Brain microvascular endothelial cell (primary cell): ENCODE data around the gene ATP2A2.

Source experiments
- DNase-seq: peaks from one replicate; pipeline ENCODE4 v3.0.0-alpha.2; 2020
- H3K27ac ChIP-seq: fragments of 250-450 bp; sonication (Bioruptor Pico); 2 replicates; pipeline ENCODE4 v1.5.1; 2020; ENCODE audit warnings: mild to moderate bottlenecking, moderate library complexity
- H3K27me3 ChIP-seq: fragments of 250-450 bp; sonication (Bioruptor Pico); replicated peaks from 2 replicates; pipeline ENCODE4 v1.5.1; 2020; ENCODE audit warnings: mild to moderate bottlenecking
- H3K36me3 ChIP-seq: fragments of 250-450 bp; sonication (Bioruptor Pico); replicated peaks from 2 replicates; pipeline ENCODE4 v1.5.1; 2020; ENCODE audit warnings: mild to moderate bottlenecking
- H3K4me3 ChIP-seq: 2 replicates; pipeline ENCODE4 v1.5.1; 2011; ENCODE audit warnings: low read depth, mild to moderate bottlenecking, control low read depth, low read length, moderate library complexity
- in situ Hi-C: cut with HindIII; loops from 2 replicates; pipeline ENCODE4 v1.10.0; 2017; ENCODE audit warnings: low sequenced_read_pairs, low pct_ligation_motif_present
- TF ChIP-seq, protein P1 (sequence below): IDR thresholded peaks from 2 replicates; pipeline ENCODE4 v1.5.1; 2011; ENCODE audit warnings: low read depth, mild to moderate bottlenecking, moderate library complexity, low read length, control low read depth, inconsistent platforms; ENCODE audit errors: missing control alignments

The ATP2A2 gene

GRCh38 chr12:110329710-110330109 lies 48.7 kb downstream of the ATP2A2 start:
- TF ChIP-seq, protein P1, sequence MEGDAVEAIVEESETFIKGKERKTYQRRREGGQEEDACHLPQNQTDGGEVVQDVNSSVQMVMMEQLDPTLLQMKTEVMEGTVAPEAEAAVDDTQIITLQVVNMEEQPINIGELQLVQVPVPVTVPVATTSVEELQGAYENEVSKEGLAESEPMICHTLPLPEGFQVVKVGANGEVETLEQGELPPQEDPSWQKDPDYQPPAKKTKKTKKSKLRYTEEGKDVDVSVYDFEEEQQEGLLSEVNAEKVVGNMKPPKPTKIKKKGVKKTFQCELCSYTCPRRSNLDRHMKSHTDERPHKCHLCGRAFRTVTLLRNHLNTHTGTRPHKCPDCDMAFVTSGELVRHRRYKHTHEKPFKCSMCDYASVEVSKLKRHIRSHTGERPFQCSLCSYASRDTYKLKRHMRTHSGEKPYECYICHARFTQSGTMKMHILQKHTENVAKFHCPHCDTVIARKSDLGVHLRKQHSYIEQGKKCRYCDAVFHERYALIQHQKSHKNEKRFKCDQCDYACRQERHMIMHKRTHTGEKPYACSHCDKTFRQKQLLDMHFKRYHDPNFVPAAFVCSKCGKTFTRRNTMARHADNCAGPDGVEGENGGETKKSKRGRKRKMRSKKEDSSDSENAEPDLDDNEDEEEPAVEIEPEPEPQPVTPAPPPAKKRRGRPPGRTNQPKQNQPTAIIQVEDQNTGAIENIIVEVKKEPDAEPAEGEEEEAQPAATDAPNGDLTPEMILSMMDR, result no peak

GRCh38 chr12:110330124-110330523 lies 49.1 kb downstream of the ATP2A2 start:
- TF ChIP-seq, protein P1, result no peak
- Histone ChIP-seq H3K27ac (no peak overlapping the region), H3K36me3 (peaks cover 88% of the 10 kb centered on the region), H3K4me3 (no peak overlapping the region), H3K27me3 (no peaks in the 10 kb centered on the region)
- no peak for DNase-seq
- in situ Hi-C loops, result loop anchor here (5.0 kb wide), 1 partner anchor 43 kb away; no protein-coding TSS in a partner anchor

More at GRCh38 chr12:110329710-110330109, 48.7 kb downstream of the ATP2A2 start:
- Histone ChIP-seq H3K27ac (no peak overlapping the region), H3K4me3 (no peak overlapping the region), H3K36me3 (peaks cover 84% of the 10 kb centered on the region), H3K27me3 (no peaks in the 10 kb centered on the region)
- in situ Hi-C loops, result loop anchor here (5.0 kb wide), 1 partner anchor 42 kb away; no protein-coding TSS in a partner anchor
- no peak for DNase-seq

DNA sequence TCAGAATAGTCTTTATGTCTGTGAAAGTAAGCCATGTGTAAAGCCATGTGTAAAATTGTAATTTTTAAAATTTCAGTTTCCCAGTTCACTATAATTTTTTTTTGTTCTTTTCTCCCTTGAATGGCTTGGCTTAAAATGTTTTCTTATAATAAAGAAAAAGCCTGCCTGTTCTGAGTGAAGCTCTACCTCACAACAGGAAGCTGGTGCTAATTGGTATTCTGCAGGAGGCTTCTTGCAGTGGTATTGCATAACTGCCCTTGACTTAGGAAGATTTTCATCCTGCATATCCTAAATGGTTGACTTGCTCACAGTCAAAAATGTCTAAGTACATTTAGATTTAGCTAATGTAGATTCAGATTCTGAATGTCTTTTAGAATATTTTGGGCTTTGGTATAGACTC lies 49.5 kb downstream of the ATP2A2 start:
- TF ChIP-seq, protein P1, result no peak
- H3K36me3 ChIP-seq, result peaks cover 89% of the 10 kb centered on the region
- in situ Hi-C loops, result loop anchor here (5.0 kb wide), 1 partner anchor 43 kb away; no protein-coding TSS in a partner anchor
- H3K27me3 ChIP-seq, result no peaks in the 10 kb centered on the region
- no peak for DNase-seq
- no peak overlapping the region for H3K27ac ChIP-seq
- H3K4me3 ChIP-seq, result no peak overlapping the region

GRCh38 chr12:110333201-110333600 lies 52.2 kb downstream of the ATP2A2 start:
- Histone ChIP-seq H3K27ac (no peak overlapping the region), H3K4me3 (no peak overlapping the region), H3K36me3 (peaks cover 92% of the 10 kb centered on the region), H3K27me3 (no peaks in the 10 kb centered on the region)
- TF ChIP-seq, protein P1, result no peak
- in situ Hi-C loops, result loop anchor here (5.0 kb wide), 1 partner anchor 46 kb away; no protein-coding TSS in a partner anchor
- DNase-seq, result no peak

DNA sequence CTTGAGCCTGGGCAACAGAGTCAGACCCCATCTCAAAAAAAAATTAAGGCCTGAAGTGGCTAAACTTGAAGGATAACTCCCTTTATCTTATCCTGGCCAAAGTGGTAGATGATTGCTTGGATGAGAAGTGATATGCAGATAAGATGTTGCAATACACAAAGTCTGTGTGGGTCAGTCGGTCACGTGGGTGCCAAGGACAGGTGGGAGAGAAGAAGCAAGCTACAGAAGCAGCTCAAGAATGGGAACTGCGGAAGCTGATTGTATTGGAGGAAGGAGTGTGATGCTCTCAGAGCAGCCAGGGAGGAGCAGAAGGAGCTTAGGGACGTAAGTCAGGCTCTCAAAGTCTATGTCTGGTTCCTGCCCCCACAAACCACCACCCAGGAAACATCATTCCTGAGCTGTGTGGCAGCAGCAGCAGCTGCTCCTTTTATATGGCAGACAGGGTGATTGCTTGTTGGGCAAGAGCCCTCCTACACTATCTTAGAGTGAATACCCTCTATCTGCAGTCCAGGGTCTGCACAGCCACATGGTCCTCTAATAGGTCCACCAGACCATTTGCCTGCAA lies 54.5 kb downstream of the ATP2A2 start:
- DNase-seq, result no peak
- in situ Hi-C loops, result no loop called here
- H3K4me3 ChIP-seq, result no peak overlapping the region
- H3K27ac ChIP-seq, result no peak overlapping the region
- TF ChIP-seq, protein P1, result no peak
- H3K27me3 ChIP-seq, result no peaks in the 10 kb centered on the region
- H3K36me3 ChIP-seq, result peaks cover 92% of the 10 kb centered on the region
